Spleen (tissue), 11 donors: ENCODE measurements around the gene FITM1. TPM values are rescaled to one million over a fixed set of nuclear protein-coding genes. Genes with fewer than 3 reads are reported as not detected.

ENCODE experiments used
- DNase-seq: peaks from one replicate; pipeline ENCODE4 v3.0.0-alpha.2; 2020
- H3K27ac ChIP-seq, 8 donors: fragments of 200-600 bp; sonication (generic) in 7 of 8; 1 replicate in 4 of 8; 2 replicates in 4 of 8; pipeline versions ENCODE4 v1.5.0 to v1.8.0; 2016 to 2021; ENCODE audit warnings: inconsistent platforms in 4 of 8, mild to moderate bottlenecking in 4 of 8, moderate library complexity in 1 of 8
- H3K27me3 ChIP-seq, 7 donors: fragments of 200-600 bp; sonication (generic) in 6 of 7; replicated peaks in 1 of 7; 1 replicate in 4 of 7; 2 replicates in 3 of 7; pipeline versions ENCODE4 v1.5.0 to v1.8.0; 2016 to 2021; ENCODE audit warnings: inconsistent platforms in 3 of 7, mild to moderate bottlenecking in 1 of 7
- H3K36me3 ChIP-seq, 6 donors: fragments of 200-600 bp; sonication (generic) in 5 of 6; 1 replicate in 4 of 6; 2 replicates in 2 of 6; pipeline versions ENCODE4 v1.5.0 to v1.8.0; 2016 to 2021; ENCODE audit warnings: inconsistent platforms in 2 of 6
- H3K4me1 ChIP-seq, 6 donors: fragments of 200-600 bp; sonication (generic) in 5 of 6; 1 replicate in 3 of 6; 2 replicates in 3 of 6; pipeline versions ENCODE4 v1.5.0 to v1.8.0; 2016 to 2021; ENCODE audit warnings: inconsistent platforms in 3 of 6
- H3K4me3 ChIP-seq, 8 donors: fragments of 200-600 bp; sonication (generic) in 7 of 8; 1 replicate in 4 of 8; 2 replicates in 4 of 8; pipeline versions ENCODE4 v1.5.0 to v1.8.0; 2016 to 2021; ENCODE audit warnings: inconsistent platforms in 4 of 8, mild to moderate bottlenecking in 4 of 8, moderate library complexity in 2 of 8
- H3K9me3 ChIP-seq, 8 donors: fragments of 200-600 bp; sonication (generic) in 7 of 8; 1 replicate in 4 of 8; 2 replicates in 4 of 8; pipeline versions ENCODE4 v1.5.0 to v1.8.0; 2016 to 2021; ENCODE audit warnings: inconsistent platforms in 4 of 8
- POLR2A ChIP-seq, 3 donors: fragments of 450-650 bp; IDR thresholded peaks; one replicate each; pipeline ENCODE4 v1.5.1; 2017; ENCODE audit warnings: antibody characterized with exemption in 3 of 3, mild to moderate bottlenecking in 1 of 3
- POLR2AphosphoS5 ChIP-seq, 3 donors: sonication (generic); formaldehyde crosslinking; IDR thresholded peaks; one replicate each; pipeline ENCODE4 v1.5.1; 2017; ENCODE audit warnings: antibody characterized with exemption in 3 of 3
- WGBS, 5 donors: extraction: QIAGEN DNeasy Blood & Tissue Kit in 3 of 5; methylation state at CpG; one replicate each; pipeline versions ENCODE4 v1.1.5 to v1.1.7; 2013 to 2018; 5-methylcytosine and 5-hydroxymethylcytosine counted together
- intact Hi-C: fragments of 100-400 bp; cut with DNase I; formaldehyde crosslinking; loops from one replicate; pipeline ENCODE4 v1.15.0; 2023; ENCODE audit warnings: low total_unique reads
- polyA plus RNA-seq, 3 donors: library from polyadenylated mRNA; stranded (reverse); fragments of 200-250 nt; gene quantifications; one replicate each; pipeline ENCODE4 v1.2.1, GENCODE V29; 2013
- total RNA-seq, 7 donors: library from RNA; depleted of rRNA in 3 of 7; stranded (reverse); fragments of >200 nt in 3 of 7; fragmentation: NEBNext Ultra II Directional in 4 of 7; extraction: Animal tissue kit (Norgen Biotek cat#: 25700) in 4 of 7; gene quantifications; one replicate each; pipeline versions ENCODE4 v1.1.0 to v1.2.1, GENCODE V29; 2016 to 2021
- TF ChIP-seq, protein P1 (sequence below), 11 experiments: fragments of 200-600 bp in 7 of 11; fragments of 450-650 bp in 4 of 11; sonication (generic) in 4 of 11; IDR thresholded peaks in 8 of 11; conservative IDR thresholded peaks in 3 of 11; 1 replicate in 7 of 11; 2 replicates in 4 of 11; pipeline versions ENCODE4 v1.4.0 to v1.8.0; 2016 to 2021; ENCODE audit warnings: antibody characterized with exemption in 11 of 11, inconsistent platforms in 4 of 11, mild to moderate bottlenecking in 1 of 11
- donor health status: healthy with polysubstance abuse.
- donor health status: DM: no; HTN: no; CAD: no; lungs with moderate emphysema.
- donor health status: DM: no; HTN: no; CAD: no.
- donor health status: Bipolar disorder and iron deficiency.
- donor health status: healthy.
- donor health status: DM: no; HTN: no; CAD: no.
- donor health status: DM: yes; HTN: yes; CAD: no.

FITM1 gene
- total and polyA plus RNA-seq, 10 donors: 3.7 to 12.9 (median 8.7) TPM

DNA sequence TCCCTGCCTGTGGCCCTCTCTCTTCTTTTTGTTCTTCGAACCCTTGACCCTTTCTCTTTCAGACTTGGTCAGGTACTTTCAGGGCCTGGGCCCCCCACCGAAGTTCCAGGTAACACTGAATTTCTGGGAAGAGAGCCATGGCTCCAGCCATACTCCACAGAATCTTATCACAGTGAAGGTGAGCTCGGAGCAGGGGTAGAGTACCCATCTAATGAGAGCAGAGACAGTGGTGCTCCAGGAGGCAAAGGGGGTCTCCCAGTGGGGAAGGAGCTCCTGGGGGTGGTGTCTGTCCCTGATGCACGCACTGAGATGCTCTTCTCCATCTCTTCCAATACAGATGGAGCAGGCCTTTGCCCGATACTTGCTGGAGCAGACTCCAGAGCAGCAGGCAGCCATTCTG is 35.3 kb downstream of the FITM1 start:
- no peak for DNase-seq

DNA sequence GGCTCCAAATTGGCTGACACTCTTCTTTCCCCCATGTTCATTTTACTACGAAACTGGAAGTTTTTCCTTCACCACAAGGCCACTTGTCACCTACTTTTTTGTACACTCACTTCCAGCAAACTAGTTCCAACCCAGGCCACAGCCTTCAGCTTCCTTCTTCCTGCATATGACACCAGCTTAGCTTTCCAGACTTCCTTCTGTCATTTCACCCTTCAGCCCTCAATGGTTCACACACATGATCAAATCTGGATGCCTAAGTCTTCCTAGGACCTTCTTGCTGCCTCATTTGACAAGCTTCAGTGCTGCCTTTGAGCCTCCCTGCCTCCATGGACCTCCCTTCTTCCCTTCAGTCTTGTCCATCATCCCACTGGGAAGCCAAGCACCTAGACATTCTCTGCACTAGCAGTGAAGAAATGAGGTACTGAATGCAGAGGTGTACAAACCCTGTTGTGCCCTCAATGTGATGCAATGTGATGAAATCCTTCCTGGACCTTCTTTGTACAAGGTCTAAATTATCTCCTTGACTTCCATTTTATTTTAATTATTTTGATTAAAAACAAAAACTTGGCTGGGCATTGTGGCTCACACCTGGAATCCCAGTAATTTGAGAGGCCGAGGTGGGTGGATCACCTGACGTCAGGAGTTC is 37.1 kb downstream of the FITM1 start:
- Histone ChIP-seq H3K36me3 (peaks cover 30 to 86% (median 71%) of the 10 kb centered on the region in 6 donors), H3K9me3 (no peaks in the 10 kb centered on the region), H3K4me3 (peak overlapping the region in 1 of 8 donors; percentile 11), H3K27ac (peak overlapping the region in 7 of 8 donors; percentile 17 to 99 (median 63)), H3K4me1 (peaks cover 24 to 85% (median 67%) of the 10 kb centered on the region in 6 donors), H3K27me3 (no peaks in the 10 kb centered on the region)
- WGBS, 5 donors: 66 to 82% (median 70%) methylated on average over 3 of the region's 3 CpGs
- TF ChIP-seq, protein P1, sequence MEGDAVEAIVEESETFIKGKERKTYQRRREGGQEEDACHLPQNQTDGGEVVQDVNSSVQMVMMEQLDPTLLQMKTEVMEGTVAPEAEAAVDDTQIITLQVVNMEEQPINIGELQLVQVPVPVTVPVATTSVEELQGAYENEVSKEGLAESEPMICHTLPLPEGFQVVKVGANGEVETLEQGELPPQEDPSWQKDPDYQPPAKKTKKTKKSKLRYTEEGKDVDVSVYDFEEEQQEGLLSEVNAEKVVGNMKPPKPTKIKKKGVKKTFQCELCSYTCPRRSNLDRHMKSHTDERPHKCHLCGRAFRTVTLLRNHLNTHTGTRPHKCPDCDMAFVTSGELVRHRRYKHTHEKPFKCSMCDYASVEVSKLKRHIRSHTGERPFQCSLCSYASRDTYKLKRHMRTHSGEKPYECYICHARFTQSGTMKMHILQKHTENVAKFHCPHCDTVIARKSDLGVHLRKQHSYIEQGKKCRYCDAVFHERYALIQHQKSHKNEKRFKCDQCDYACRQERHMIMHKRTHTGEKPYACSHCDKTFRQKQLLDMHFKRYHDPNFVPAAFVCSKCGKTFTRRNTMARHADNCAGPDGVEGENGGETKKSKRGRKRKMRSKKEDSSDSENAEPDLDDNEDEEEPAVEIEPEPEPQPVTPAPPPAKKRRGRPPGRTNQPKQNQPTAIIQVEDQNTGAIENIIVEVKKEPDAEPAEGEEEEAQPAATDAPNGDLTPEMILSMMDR (IDR thresholded peaks at IDR 0.05 in 8 of 11, conservative IDR thresholded peaks at IDR 0.05 in 3 of 11): no peak
- TF ChIP-seq POLR2AphosphoS5 (IDR thresholded peaks at IDR 0.05) (peak in 1 of 3 donors; percentile 64), POLR2A (IDR thresholded peaks at IDR 0.05) (no peak)
- DNase-seq: peak; percentile 27
- intact Hi-C loops: no loop called here

More for the DNA sequence above, 35.3 kb downstream of the FITM1 start:
- intact Hi-C loops: no loop called here
- Histone ChIP-seq H3K4me3 (no peak overlapping the region), H3K27me3 (no peaks in the 10 kb centered on the region), H3K27ac (peak overlapping the region in 5 of 8 donors; percentile 17 to 99 (median 95)), H3K4me1 (peaks cover 25 to 80% (median 61%) of the 10 kb centered on the region in 6 donors), H3K36me3 (peaks cover 30 to 91% (median 73%) of the 10 kb centered on the region in 6 donors), H3K9me3 (no peaks in the 10 kb centered on the region)
- 95 to 97% (median 95%) methylated on average over 5 of the region's 5 CpGs for WGBS, 5 donors
- TF ChIP-seq, protein P1 (IDR thresholded peaks at IDR 0.05 in 8 of 11, conservative IDR thresholded peaks at IDR 0.05 in 3 of 11): no peak
- TF ChIP-seq POLR2A (IDR thresholded peaks at IDR 0.05) (no peak), POLR2AphosphoS5 (IDR thresholded peaks at IDR 0.05) (no peak)

DNA sequence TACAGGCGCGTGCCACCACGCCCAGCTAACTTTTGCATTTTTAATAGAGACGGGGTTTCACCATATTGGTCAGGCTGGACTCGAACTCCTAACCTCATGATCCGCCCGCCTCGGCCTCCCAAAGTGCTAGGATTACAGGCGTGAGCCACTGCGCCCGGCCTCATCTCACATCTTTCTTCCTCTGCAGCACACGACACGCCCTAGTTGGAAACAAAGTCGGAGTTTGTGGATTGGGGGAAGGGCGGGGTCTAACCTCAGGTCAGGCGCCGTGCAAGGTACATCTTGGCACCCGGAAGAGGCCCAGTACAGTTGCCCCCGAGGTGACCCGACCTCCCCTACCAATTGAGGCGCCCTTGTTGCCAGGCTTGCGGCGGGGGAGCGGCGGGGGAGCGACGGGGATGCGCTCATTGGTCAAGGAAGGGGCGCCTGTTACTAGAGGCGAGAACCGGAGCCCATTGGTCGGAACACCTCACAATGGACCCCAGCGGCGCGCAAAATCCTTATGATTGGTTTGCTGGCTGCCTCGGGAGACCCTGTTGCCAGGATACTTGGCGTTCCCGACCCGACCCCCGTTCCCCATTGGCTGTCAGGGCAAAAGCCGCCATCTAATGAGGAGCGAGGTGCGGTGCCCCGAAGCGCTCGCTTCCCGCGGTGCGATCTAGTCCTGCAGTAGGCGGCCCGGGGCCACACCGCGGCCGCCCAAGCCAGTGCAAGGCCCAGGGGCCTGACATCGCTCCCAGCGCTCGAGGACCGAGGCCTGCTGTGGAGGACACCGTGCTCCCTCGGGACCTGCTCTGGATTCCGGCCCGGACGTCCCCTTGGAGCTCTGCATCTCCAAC is 41.2 kb downstream of the FITM1 start, which contains the start of gene REC8:
TSS of gene REC8 (plus strand) at position 659 of the 839 bp plus-strand sequence. CDS start 473 bp downstream, outside the sequence.
- TF ChIP-seq, protein P1 (IDR thresholded peaks at IDR 0.05 in 8 of 11, conservative IDR thresholded peaks at IDR 0.05 in 3 of 11): no peak
- TF ChIP-seq POLR2AphosphoS5 (IDR thresholded peaks at IDR 0.05) (peak; percentile 77 to 90 (median 77)), POLR2A (IDR thresholded peaks at IDR 0.05) (no peak)
- WGBS, 5 donors: 7 to 16% (median 13%) methylated on average over 28 to 63 of the region's 63 CpGs
- Histone ChIP-seq H3K27me3 (no peaks in the 10 kb centered on the region), H3K36me3 (peaks cover 0 to 86% (median 46%) of the 10 kb centered on the region in 6 donors), H3K4me1 (peaks cover 6 to 52% (median 31%) of the 10 kb centered on the region in 6 donors), H3K27ac (peak within 1 kb of the TSS in 6 of 8 donors; percentile 35 to 77 (median 64)), H3K4me3 (peak within 1 kb of the TSS; percentile 34 to 72 (median 49)), H3K9me3 (no peaks in the 10 kb centered on the region)
- peak; percentile 94 for DNase-seq
- intact Hi-C loops: no loop called here
